HG03457 (cell line): Measurements from ENCODE around the gene CLPSL2.

Experiments used
- ATAC-seq: cut with Tn5 transposase; IDR thresholded peaks from one replicate; pipeline ENCODE4 v1.9.1; 2021; ENCODE audit warnings: moderate number of reproducible peaks; ENCODE audit not compliant: unreplicated experiment

Gene CLPSL2

DNA sequence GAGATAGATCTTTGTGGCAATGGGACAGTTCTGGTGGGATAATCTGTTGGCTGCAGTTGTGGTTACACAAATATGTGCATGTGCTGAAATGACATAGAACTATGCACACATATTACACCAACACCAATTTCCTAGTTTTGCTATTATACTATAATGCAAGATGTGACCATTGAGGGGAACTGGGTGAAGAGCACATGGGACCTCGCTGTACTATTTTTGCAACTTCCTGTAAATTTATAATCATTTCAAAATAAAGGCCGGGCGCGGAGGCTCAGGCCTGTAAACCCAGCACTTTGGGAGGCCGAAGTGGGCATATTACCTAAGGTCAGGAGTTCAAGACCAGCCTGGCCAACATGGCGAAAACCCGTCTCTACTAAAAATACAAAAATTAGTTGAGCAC lies 30.9 kb upstream of the CLPSL2 start:
- ATAC-seq: no peak

DNA sequence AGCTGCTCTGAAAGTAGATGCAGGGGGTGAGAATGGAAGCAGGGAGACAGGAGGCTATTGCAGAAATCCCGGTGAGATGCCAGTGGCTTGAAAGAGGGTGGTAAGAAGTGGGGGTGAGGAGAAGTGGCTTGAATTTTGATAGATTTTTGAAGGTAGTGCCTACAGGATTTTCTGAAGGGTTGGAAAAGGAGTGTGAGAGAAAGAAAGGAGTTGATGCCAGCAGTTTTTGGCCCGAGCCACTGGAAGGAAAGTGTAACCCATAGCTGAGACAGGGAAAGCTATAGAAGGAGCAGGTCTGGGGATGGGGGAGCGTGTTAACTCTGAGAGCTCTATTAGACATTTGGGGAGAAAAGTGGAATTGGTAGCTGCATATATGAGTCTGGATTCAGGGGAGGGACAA lies 29.9 kb upstream of the CLPSL2 start:
- no peak for ATAC-seq

DNA sequence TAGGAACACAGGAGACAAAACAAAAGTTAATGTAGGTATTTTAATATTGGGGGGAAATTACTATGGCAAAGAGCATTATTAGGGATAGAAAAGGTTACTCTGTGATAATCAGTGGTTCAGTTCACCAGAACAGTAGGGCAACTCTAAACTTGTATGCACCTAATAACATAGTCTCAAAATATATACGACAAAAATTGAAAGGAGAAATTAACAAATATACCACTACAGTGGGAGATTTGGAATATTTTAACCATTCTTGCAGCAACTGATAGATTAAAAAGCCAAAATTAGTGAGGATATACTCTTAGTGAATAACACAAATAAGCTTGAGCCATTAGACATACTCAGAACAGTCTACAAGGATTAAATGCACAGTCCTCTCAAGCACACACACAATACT lies 28.5 kb upstream of the CLPSL2 start:
- no peak for ATAC-seq

DNA sequence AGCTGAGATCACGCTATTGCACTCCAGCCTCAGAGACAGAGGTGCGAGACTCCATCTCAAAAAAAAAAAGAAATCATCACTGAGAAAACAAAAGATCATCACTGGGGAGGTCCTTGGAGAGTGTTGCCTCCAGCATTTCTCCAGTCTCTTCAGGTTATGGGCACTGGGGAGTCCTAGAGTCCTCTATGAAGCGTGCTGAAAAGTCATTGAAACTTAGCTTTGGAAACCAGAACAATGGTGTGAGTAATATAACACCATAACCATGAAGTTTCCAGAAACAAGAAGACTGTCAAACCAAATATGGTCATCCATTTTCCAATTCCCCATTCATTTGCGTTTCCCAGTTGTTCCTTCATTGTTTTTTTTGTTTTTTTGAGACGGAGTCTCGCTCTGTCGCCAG lies 25.8 kb upstream of the CLPSL2 start:
- no peak for ATAC-seq

DNA sequence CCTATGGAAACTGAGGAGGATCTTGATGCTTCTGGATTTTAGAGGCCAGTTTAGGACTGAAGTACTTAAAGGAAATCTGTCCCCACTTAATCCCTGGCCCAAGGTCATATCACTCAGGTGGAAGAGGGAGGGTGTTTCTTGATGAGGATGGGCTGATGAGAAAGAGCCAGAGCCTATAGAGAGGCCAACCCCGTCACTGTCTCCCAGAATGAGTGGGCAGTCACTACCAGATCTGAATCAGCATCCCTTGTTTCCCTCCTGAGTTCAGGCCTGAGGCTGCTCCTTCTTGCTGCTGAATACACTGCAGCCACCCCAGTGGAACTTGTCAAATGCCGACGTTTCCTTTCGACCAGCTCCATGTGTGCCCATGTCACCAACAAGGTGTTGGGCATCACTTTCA lies 24.8 kb upstream of the CLPSL2 start:
- ATAC-seq: no peak

DNA sequence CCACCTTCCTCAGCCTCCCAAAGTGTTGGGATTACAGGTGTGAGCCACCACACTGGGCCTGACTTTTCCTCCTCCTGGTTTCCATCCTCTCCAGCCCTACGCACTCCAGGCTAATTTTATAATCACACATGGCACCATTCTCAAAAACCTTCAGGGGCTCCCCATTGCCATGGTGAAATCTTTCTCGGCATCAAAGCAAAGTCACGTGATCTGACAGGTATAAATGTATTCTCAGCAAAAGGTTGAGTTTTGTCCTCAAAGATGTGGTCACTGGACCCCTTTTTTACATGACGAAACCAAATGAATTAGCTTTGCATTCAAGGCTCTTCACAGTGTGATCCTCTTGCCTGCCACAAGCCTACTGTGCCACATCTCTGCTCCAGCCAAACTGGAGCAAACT lies 24.1 kb upstream of the CLPSL2 start:
- no peak for ATAC-seq

DNA sequence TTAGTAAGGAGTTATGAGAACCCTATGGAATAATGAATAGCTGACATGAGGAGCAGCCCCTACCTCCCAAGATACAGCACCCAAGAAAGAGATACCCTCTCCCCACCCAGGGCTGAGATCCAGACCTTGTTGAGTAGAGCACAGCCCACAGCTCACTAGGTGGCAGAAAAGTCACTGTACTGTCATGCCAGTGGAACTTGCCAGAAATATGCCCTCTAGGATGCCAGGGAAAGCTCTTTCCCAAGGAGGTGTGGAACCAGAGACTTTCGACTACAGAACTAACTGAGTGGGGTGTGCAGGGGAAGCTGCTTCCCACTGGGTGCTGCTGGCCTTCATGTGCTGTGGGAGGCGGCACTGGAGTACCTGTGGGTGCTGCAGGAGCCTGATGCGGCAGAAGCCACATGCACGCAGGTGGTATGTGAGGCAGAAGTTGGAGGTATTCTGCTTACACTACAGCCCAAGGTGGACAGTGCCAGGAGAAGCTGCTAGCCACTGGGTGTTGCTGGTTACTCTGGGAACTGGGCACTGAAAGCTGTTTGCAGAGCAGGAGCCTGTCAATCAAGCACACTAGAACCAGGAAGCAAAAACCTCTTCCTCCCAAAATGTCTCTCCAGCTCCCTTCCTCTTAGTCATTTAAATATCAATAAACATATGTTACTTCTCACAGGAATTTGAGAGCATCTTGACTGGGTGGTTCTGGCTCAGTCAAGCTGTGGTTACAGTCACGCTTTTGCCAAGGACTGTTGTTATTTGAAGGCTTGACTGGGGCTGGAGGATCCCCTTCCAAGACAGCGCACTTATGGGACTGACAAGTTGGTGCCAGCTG lies 21.7 kb upstream of the CLPSL2 start:
- ATAC-seq: no peak

DNA sequence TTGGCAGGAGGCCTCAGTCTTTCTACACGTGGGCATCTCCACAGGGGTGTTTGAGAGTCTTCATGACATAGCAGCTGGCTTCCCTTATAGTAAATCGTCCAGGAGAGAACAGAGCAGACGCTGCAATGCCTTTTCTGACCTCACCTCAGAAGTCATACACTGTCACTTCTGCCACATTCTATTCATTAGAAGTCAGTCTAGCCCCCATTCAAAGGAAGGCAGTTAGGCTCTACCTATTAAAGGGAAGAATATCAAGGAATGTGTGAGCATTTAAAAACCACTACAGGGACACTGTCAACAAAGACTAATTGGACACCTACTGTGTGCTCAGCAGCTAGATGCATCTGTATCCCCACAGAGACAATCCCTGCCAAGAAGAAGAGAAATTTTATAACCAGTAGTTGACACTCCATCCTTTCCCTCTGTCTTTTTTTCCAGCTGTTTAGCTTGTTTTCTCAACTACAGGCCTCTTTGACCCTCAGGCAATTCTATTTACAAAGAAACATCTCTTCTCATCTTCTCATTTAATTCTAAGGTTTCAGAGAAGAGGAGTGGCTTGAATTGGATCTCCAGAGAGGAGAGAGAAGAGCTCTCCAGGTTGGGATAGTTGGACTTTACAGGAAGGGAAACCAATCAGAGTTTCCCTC lies 21.0 kb upstream of the CLPSL2 start:
- no peak for ATAC-seq

DNA sequence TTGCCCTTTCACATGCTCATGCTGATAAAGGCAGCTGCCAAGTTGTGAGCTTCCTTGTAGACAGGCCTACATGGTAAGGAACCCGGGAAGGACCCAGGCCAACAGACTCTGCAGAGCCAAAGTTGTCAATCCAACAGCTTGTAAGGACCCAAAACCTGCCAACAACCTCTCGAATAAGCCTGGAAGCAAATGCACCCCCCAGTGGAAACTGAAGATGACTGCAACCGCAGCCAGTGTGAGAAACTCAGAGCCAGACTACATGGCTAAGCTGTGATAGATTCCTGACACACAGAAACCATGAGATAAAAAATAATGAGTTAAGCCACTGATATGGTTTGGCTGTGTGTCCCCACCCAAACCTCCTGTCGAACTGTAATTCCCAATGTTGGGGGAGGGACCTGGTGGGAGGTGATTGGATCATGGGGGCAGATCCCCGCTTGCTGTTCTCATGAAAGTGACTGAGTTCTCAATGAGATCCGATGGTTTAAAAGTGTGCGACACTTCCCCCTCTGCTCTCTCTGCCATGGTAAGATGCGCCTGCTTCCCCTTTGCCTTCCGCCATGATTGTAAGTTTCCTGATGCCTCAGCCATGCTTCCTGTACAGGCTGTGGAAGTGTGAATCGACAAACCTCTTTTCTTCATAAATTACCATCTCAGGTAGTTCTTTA lies 18.8 kb upstream of the CLPSL2 start:
- ATAC-seq: no peak

DNA sequence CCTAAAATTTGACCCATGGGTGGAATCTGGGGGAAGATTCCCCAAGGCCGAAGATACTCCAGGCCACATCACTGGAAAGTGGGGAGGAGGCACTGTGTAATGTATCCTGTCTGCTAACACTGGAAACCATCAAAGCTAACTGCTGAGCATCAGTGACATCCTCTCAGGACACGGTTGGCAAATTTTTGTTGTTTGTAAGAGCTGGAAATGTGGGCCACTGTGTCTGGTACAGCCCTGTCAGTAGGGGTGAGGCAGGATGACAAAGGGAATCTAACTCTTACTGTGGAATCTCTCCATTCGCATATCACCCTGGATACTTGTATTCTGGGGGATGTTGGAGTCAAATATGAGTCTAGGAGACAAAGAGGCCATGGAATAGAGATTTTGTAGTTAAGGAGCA lies 17.0 kb upstream of the CLPSL2 start:
- no peak for ATAC-seq

DNA sequence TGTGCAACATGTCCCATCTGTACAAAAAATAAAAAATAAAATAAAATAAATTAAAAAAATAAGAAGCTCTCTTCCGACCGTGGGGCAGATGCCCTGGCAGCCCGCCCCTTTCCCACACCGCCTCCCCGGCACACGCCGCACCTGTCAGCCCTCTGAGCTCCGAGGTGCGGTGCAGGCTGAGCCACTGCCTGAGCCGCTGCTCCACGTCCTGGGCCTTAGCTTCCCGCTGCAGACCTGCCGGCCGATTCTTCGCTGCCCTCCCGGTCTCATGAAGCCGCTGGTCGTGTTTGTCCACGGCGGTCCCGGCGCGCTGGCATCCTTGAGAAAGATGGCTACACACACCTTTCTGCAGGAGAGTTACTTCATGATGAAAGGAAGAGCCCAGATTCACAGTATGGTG lies 10.7 kb upstream of the CLPSL2 start:
- no peak for ATAC-seq

DNA sequence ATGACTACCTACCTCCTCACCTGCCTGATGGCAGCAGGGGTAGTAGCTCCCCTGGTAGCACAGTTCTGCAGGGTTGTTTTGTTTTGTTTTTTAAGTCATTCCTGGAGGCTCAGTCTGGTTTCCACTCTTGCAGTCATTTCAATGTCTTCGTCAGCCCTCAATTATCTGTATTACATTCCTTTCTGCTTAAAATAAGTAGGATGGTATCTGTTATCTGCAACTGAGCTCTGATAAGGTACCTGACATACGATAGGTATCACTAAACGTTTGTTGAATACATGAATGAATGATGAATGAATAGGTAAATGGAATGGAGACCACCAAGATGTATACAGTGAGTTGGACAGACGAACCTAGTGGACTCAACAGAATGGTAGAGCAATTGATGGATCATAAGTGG lies 7.2 kb upstream of the CLPSL2 start:
- no peak for ATAC-seq

DNA sequence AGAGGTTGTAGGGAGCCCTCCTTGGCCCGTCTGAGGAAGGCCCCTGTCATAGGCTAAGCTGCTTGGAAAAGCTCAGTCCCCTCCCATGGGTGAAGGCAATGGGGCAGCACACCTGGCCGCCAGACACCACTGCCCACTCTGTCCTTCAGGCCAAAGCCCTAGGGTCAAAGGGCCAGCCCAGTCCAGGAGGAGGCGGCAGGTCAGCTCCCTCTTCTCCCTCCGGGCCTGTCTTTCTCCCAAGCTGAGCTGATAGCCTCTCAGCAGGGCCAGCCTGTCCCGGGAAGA lies 5.1 kb upstream of the CLPSL2 start:
- no peak for ATAC-seq

DNA sequence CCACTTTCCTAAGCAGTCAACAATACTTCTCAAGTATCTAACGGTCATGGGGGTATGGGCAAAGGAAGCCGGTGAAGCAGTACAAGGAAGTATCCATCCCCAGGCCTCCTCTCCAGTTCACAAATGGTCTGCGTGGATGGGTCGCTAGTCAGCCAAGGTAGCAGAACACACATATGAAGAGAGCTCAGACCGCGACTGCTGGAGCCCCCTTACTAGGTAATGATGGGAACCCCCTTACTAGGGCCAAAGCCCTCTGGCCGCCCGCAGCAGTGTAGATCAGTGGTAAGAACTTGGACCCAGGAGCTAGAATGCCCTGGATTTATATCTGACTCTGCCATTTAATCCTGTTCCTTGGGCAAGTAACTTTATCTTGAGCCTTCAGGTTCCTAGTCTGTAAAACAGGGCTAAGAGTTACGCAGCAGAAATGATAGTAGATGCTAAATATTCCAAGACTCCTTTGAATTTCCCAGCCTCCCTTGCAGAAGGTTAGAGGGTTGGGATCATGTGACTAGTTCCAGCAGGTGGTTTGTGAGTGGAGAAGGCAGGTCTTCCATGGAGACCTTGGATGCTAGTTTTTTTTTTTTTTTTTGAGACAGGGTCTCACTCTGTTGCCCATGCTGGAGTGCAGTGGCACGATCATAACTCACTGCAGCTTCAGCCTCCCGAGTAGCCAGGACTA lies 2.1 kb upstream of the CLPSL2 start:
- ATAC-seq: no peak

DNA sequence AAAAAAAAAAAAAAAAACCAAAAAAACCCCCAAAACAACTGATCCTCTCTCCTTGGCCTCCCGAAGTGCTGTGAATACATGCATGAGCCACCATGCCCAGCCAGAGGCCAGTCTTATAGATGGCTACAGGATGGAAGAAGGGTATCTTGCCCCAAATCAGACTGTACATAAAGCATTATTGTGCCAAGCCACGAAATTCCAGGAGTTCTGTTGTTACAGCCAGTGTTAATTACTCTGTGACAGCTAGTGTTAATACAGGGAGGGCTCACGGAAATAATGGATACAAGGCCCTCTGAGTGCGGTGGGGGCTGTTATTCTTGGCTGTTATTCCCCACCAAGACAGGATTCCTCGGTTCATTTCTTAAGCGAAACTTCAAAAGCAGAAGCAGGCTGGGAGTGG lies 1.4 kb upstream of the CLPSL2 start:
- no peak for ATAC-seq

DNA sequence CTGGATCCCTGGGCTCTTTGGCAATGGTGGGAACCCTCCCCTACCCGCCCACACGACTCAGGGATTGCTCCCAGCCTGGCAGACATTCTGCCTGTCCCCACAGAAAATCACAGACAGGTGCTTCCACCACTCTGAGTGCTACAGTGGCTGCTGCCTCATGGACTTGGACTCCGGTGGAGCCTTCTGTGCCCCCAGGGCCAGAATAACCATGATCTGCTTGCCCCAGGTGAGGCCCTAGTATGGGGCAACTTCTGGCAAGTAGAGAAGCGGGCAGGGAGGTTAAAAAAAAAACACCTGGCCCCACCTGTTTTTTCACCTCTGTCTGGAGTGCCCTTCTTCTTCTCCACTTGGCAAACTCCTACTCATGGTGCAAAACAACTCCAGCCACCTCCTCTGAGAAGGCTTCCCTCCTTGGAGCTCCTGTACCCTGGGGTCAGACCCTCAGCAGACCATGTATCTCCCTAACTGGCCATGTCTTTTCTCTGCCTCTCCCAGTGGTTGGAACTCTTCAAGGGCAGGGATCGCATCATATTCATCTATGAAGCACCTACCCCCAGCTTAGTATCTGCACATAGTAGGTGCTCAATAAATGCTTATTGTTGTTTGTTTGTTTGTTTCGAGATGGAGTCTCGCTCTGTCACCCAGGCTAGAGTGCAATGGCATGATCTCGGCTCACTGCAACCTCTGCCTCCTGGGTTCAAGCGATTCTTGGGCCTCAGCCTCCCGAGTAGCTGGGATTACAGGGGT lies 1.1 kb downstream of the CLPSL2 start:
- ATAC-seq: no peak

DNA sequence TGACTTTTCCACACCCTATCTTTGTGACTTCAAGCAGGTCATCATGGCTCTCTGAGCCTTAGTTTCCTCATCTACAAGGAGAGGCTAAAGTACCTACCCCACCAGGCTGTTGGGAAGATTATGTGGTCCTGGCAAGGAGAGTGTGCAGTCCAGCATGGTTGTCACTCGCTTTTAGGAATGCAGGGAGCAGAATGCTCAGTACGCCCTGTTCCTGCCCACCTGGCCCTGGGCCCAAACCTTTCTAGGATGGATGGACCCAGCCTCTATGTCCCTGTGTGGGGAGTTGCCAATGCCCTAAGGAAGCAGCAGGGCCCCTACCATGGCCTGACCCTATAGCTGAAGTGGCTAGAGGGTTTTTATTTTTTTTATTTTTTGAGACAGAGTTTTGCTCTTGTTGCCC lies 2.0 kb downstream of the CLPSL2 start:
- no peak for ATAC-seq

DNA sequence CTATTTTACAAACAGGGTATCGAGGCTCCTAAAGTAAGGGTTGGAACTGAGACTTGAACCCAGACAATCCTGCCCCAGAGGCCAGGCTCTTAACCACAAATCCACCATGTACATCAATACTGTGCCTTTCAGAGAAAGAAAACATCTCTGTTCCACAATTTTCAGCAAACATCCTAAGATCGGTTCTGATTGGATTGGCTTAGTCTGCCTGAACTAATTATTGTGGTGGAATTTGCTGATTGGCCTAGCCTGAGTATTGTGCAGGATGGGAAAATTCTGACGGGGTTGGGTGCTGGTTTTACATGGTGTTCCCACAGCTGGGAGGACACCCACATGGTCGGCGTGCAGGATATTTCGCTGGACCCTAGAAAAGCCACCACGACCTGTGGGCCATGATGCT lies 4.3 kb downstream of the CLPSL2 start, which contains the start of gene CLPSL1:
Gene CLPSL1, plus strand, starts transcription at position 301 of the 400 bp plus-strand sequence. Its CDS starts 92 bp downstream, at position 393.
- no peak for ATAC-seq

DNA sequence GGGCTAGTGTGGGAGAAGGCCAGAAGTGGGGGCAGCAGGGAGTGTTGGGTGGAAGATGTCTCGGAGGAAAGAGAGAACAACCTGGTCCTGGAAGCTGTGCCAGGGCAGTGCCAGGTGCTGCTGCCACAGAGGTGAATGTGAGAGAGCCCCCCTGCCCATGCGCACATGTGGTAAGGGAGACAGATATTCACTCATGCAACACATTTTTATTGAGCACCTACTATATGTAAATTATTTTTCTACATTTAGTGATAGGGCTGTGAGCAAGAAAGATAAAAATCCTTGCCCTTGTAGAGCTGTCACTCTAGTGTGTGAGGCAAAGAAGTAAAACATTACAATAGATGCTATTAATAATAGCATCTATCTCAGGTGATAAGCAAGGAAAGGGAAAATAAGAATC lies 4.9 kb downstream of the CLPSL2 start:
- ATAC-seq: no peak

DNA sequence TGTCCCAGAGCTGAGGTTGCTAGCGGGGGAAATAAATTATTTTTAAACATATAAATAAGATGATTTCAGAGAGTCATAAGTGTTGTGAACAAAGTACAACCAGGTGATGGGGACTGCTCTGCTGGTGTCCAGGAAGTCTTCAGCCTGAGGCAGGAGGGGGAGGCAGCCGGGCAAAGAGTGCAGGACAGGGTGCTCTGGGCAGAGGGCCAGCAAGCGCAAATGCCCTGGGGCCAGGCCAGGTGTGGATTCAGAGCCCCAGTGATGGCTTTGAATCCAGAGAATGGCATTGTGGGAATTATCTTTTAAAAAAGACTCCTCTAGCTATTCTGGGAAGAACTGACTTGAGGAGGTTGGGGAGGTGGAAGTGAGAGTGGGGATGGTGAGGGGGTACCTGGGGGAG lies 6.0 kb downstream of the CLPSL2 start:
- no peak for ATAC-seq

DNA sequence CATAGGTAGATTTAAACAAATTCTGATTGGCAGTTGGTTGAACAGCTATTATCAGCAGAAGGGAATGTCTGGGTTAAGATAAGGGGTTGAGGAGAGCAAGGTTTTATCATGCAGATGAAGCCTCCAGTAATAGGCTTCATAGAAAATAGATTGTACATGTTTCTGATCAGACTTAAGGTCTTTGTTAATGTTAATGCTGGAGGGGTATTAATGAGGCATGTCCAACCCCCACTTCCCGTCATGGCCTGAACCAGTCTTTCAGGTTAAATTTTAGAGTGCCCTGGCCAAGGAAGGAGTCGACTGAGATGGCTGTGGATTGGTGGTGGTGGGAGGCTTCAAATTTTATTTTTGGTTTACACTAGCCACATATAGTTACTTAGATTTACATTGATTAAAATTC lies 7.8 kb downstream of the CLPSL2 start:
- ATAC-seq: no peak
